Esophagus squamous epithelium (tissue), 4 donors: ENCODE measurements around the gene TPK1.

Source experiments
- POLR2A ChIP-seq, 4 donors: fragments of 450-650 bp; IDR thresholded peaks; one replicate each; pipeline ENCODE4 v1.6.1; 2017; ENCODE audit warnings: antibody characterized with exemption in 4 of 4, mild to moderate bottlenecking in 4 of 4, moderate library complexity in 3 of 4
- TF ChIP-seq, protein P1 (sequence below), 6 experiments: fragments of 450-650 bp in 4 of 6; fragments of 200-600 bp in 2 of 6; sonication (generic) in 2 of 6; IDR thresholded peaks; one replicate each; pipeline ENCODE4 v1.5.1; 2016 to 2019; ENCODE audit warnings: antibody characterized with exemption in 6 of 6, mild to moderate bottlenecking in 4 of 6, moderate library complexity in 4 of 6

DNA sequence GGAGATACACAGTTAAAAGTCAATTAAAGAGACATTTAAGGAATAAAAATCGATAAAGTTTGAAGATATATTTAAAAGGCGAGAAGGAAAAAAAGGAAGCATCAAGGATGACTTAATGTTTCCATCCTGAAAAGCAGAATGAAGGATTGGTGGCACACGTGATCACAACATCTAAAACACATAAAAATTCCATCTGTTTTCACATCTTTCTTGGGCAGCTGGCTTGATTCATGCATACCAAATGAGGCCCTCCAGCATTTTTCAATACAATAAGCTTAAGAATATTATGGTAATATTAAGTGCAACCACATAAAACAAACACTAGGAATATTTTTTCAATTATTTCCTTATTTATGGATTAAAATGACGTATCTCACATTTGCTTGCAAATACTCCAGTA is 112.6 kb downstream of the TPK1 start:
- TF ChIP-seq, protein P1, sequence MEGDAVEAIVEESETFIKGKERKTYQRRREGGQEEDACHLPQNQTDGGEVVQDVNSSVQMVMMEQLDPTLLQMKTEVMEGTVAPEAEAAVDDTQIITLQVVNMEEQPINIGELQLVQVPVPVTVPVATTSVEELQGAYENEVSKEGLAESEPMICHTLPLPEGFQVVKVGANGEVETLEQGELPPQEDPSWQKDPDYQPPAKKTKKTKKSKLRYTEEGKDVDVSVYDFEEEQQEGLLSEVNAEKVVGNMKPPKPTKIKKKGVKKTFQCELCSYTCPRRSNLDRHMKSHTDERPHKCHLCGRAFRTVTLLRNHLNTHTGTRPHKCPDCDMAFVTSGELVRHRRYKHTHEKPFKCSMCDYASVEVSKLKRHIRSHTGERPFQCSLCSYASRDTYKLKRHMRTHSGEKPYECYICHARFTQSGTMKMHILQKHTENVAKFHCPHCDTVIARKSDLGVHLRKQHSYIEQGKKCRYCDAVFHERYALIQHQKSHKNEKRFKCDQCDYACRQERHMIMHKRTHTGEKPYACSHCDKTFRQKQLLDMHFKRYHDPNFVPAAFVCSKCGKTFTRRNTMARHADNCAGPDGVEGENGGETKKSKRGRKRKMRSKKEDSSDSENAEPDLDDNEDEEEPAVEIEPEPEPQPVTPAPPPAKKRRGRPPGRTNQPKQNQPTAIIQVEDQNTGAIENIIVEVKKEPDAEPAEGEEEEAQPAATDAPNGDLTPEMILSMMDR (IDR thresholded peaks at IDR 0.05): no peak
- no peak for TF ChIP-seq POLR2A (IDR thresholded peaks at IDR 0.05)
